Measurements from ENCODE around the gene PTGDR2. TPM values are rescaled to one million over a fixed set of nuclear protein-coding genes. Genes with fewer than 3 reads are reported as not detected.
A peak's percentile ranks its signal among the peaks of the same experiment; 100 is the strongest.

The PTGDR2 gene
- total RNA-seq, 1 experiment from 2014 or later = 0.12 TPM

DNA sequence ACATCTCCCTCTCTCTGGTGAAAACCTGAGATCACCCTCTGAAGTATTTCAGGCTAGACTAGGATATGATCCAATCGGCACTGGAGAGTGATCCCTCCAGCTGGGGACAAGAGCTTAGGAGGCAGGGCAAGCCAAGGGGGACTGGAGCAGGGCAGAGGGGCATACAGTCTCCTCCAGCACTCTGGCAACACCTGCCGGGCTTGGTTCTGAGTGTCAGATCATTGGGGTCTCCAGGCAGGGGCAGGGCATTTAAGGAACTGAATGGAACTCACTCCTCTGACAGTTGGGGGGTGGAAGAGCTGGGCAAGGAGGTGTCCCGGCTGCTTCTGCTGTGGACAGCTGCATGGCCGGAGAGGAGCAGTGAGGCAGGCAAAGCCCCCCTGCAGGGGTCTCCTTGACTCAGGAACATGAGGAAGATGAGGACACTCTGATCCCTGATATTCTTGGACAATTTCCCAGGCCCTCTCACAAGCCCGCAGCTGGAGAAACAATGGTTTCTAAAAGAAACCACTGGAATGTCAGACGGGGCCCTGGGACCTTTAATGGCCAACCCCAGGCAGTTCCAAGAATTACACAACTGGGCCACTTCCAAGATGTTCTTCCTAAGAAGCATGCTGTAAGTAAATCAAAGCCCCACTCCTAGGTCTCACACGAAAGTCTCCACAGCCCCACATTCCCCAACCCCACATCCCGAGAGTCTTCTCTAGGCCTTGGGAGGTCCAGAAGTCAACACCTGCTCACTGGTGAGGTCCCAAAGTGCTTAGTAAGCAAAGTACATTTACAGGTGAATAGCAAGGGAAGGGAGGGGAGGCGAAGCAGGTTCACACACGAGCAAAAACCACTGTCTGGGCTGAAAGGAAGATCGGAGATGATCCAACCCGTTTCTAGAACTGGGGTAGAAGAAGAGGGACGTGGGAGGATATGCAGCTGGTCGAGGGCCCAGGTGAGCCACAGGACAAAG lies 15.0 kb downstream of the PTGDR2 start:
- Histone ChIP-seq H3K4me3 (replicated peaks in 1 of 2; ENCODE audit: low read depth in 1 of 2, low read length in 2 of 2) (no peak overlapping the region), H2AFZ (ENCODE audit: low read depth, low read length, poor library complexity, severe bottlenecking) (no peak overlapping the region), H3K9ac (ENCODE audit: low read length) (peak overlapping the region; percentile 98; the same call in 1 of the 2 replicates), H3K27ac (ENCODE audit: low read depth, low read length) (0 out of 2 replicates have a peak overlapping the region, but pooled peaks have one; percentile 32), H3K4me2 (ENCODE audit: low read length) (peak overlapping the region; percentile 79; the same call in 1 of the 2 replicates), H3K36me3 (ENCODE audit: control insufficient read depth in 1 of 2, insufficient read depth in 2 of 2, low read length in 2 of 2) (peaks cover 4 to 16% of the 10 kb centered on the region in 2 experiments; a peak in 1 of 4 replicates), H3K79me2 (ENCODE audit: insufficient read depth, low read length) (peaks cover 38% of the 10 kb centered on the region), H3K4me1 (ENCODE audit: control insufficient read depth in 1 of 2, insufficient read depth in 2 of 2, low read length in 2 of 2) (peaks cover 13 to 23% of the 10 kb centered on the region in 2 experiments), H4K20me1 (ENCODE audit: insufficient read depth) (no peaks in the 10 kb centered on the region), H3K9me3 (ENCODE audit: control insufficient read depth in 1 of 2, insufficient read depth in 1 of 2, low read depth in 1 of 2, low read length in 2 of 2) (no peaks in the 10 kb centered on the region), H3K9me2 (ENCODE audit: insufficient read depth) (no peaks in the 10 kb centered on the region), H3K27me3 (ENCODE audit: insufficient read depth, low read length) (no peaks in the 10 kb centered on the region)
- no peak for TF ChIP-seq RAD21 (IDR thresholded peaks at IDR 0.05; ENCODE audit: low read depth)
- TF ChIP-seq POLR2AphosphoS5 (IDR thresholded peaks at IDR 0.05; ENCODE audit: low read depth, low read length) = no peak
- no peak for TF ChIP-seq YY1 (IDR thresholded peaks at IDR 0.05; ENCODE audit: extremely low read depth, insufficient replicate concordance, low read depth, low read length)
- TF ChIP-seq SRF (IDR thresholded peaks at IDR 0.05; ENCODE audit: low read depth) = no peak
- no peak for TF ChIP-seq POLR2A (IDR thresholded peaks at IDR 0.05; ENCODE audit: borderline replicate concordance, extremely low read depth, insufficient read depth, insufficient read length)
- no peak for TF ChIP-seq JUND (IDR thresholded peaks at IDR 0.05)
- no peak for TF ChIP-seq CEBPB (IDR thresholded peaks at IDR 0.05; ENCODE audit: low read depth)
- no peak for TF ChIP-seq ZNF274 (IDR thresholded peaks at IDR 0.05; ENCODE audit: low read depth, low read length)
- TF ChIP-seq, protein P1, sequence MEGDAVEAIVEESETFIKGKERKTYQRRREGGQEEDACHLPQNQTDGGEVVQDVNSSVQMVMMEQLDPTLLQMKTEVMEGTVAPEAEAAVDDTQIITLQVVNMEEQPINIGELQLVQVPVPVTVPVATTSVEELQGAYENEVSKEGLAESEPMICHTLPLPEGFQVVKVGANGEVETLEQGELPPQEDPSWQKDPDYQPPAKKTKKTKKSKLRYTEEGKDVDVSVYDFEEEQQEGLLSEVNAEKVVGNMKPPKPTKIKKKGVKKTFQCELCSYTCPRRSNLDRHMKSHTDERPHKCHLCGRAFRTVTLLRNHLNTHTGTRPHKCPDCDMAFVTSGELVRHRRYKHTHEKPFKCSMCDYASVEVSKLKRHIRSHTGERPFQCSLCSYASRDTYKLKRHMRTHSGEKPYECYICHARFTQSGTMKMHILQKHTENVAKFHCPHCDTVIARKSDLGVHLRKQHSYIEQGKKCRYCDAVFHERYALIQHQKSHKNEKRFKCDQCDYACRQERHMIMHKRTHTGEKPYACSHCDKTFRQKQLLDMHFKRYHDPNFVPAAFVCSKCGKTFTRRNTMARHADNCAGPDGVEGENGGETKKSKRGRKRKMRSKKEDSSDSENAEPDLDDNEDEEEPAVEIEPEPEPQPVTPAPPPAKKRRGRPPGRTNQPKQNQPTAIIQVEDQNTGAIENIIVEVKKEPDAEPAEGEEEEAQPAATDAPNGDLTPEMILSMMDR (IDR thresholded peaks at IDR 0.05 in 2 of 3, conservative IDR thresholded peaks at IDR 0.05 in 1 of 3; ENCODE audit: borderline replicate concordance in 1 of 3, insufficient read depth in 1 of 3, low read depth in 2 of 3, low read length in 2 of 3) = no peak
- no peak for TF ChIP-seq ATF3 (IDR thresholded peaks at IDR 0.05)
- TF ChIP-seq CBX3 (IDR thresholded peaks at IDR 0.05; ENCODE audit: low read depth) = no peak
- TF ChIP-seq, protein P2, sequence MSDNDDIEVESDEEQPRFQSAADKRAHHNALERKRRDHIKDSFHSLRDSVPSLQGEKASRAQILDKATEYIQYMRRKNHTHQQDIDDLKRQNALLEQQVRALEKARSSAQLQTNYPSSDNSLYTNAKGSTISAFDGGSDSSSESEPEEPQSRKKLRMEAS (IDR thresholded peaks at IDR 0.05) = no peak
- no peak for TF ChIP-seq ZFX (IDR thresholded peaks at IDR 0.05)
- no peak for TF ChIP-seq TCF7L2 (IDR thresholded peaks at IDR 0.05; ENCODE audit: borderline replicate concordance, extremely low read depth, insufficient read depth, insufficient read length)
- no peak for TF ChIP-seq ELF1 (IDR thresholded peaks at IDR 0.05; ENCODE audit: borderline replicate concordance, low read depth)
- TF ChIP-seq SP1 (IDR thresholded peaks at IDR 0.05; ENCODE audit: low read depth) = no peak
- TF ChIP-seq EZH2 (IDR thresholded peaks at IDR 0.05) = no peak
- intact Hi-C loops (cut with micrococcal nuclease) = no loop called here
- ChIA-PET RAD21 (ENCODE audit: low non-redundant PET in 1 of 2, low total read pairs in 2 of 2, uncharacterized antibody in 2 of 2, unreplicated experiment in 2 of 2) (no interaction called here), POLR2A (no interaction called here), CTCF (interaction anchor here (1.7 kb wide), 1 partner anchor 47 kb away, joined by 4 read pairs; no protein-coding TSS in a partner anchor)
- DNase-seq (ENCODE audit: low read depth, low spot score) = no peak
- ATAC-seq = no peak
- no TSS peak for BruUV-seq (replicated peaks)

Measured in HCT116 (cell line).